Esophagus muscularis mucosa (tissue), 4 donors: ENCODE results near the gene NOS3.
"Not testable (repeated sequence)": the region's sequence is repeated elsewhere in the genome, so short reads cannot be mapped to it uniquely, and the experiment has no call there.

ENCODE experiments used
- CTCF ChIP-seq, 3 experiments: fragments of 200-600 bp in 2 of 3; fragments of 450-650 bp in 1 of 3; sonication (generic) in 2 of 3; IDR thresholded peaks; one replicate each; pipeline ENCODE4 v1.5.1; 2017 to 2019; ENCODE audit warnings: antibody characterized with exemption in 3 of 3, mild to moderate bottlenecking in 2 of 3, moderate library complexity in 1 of 3
- EP300 ChIP-seq: sonication (generic); formaldehyde crosslinking; IDR thresholded peaks from one replicate; pipeline ENCODE4 v1.6.1; 2017; ENCODE audit warnings: antibody characterized with exemption
- POLR2A ChIP-seq: fragments of 450-650 bp; IDR thresholded peaks from one replicate; pipeline ENCODE4 v1.6.1; 2017; ENCODE audit warnings: antibody characterized with exemption, moderate library complexity, mild to moderate bottlenecking, low read depth
- POLR2AphosphoS5 ChIP-seq, 2 donors: sonication (generic); formaldehyde crosslinking; IDR thresholded peaks; one replicate each; pipeline ENCODE4 v1.6.1; 2017; ENCODE audit warnings: antibody characterized with exemption in 2 of 2

DNA sequence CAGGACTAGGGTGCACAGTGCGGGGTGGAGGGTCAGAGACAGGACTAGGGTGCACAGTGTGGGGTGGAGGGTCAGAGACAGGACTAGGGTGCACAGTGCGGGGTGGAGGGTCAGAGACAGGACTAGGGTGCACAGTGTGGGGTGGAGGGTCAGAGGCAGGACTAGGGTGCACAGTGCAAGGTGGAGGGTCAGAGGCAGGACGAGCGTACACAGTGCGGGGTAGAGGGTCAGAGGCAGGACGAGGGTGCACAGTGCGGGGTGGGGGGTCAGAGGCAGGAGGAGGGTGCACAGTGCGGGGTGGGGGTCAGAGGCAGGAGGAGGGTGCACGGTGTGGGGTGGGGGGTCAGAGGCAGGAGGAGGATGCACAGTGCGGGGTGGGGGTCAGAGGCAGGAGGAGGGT, 52.6 kb downstream of the NOS3 start:
- not testable (repeated sequence) for TF ChIP-seq CTCF (IDR thresholded peaks at IDR 0.05); POLR2A; POLR2AphosphoS5 (IDR thresholded peaks at IDR 0.05); EP300
